ENCODE results near the gene ALDH3B2.

Gene ALDH3B2

DNA sequence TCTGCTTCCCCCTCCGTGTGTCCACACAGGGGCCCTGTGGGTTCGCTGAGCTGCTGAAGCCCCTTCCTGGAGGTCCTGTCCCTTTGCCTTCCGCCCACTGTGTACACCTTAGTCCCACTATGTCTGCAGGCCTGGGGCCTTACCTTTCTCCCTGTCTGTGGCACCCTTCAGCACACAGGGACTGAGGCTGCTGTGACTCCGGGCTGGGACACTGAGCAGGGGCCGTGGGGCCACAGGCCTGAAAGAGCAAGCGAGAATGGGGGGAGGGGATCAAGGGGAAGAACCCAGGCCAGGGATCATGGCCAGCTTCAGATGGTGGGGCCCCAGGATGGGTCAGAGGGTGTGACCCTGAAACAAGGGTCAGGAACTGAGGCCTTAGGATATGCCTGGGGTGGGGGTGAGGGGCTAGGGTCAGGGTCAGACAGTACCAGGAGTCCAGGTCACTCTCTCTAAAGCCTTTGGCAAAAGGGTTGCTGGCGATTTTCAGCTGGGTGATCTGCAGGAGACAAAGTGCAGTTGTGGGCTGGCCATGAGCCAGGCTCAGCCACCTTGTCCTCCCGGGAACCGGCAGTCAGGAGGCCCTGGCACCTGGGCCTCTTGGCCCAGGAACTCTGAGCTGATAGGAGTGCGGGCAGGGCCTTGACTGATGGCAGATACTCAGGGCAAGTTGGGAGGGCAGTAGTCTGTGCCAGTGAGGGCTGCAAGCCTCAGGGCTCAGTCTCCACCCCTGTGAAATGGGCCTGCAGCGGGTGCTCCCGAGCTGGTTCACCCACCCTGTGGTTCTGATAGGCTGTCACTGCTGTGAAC is 42.0 kb downstream of the ALDH3B2 start:
- no peak overlapping the region for H3K27ac ChIP-seq (ENCODE audit: low read depth, low read length)

DNA sequence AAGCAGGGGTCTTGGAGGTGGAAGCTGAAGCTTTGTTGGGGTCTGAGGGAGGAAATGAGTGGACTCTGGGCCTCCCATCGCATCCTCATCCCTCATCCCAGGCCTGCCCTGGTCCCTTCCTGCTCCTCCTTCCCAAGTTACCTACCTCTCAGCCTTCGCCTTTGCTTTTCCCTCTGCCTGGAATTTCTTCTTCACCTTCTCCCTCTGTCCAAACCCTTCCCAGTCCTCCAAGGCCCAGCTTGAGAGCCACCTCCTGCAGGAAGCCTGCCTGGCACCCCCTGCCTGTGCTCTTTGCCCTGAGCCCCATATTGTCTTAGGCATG is 42.6 kb downstream of the ALDH3B2 start:
- no peaks in the 10 kb centered on the region for H3K9me3 ChIP-seq (ENCODE audit: control insufficient read depth, insufficient read depth, low read depth, low read length)
- H3K36me3 ChIP-seq (ENCODE audit: control insufficient read depth, insufficient read depth, low read length): no peaks in the 10 kb centered on the region
- no peak overlapping the region for H3K9ac ChIP-seq (ENCODE audit: low read length)
- no peak overlapping the region for H3K27ac ChIP-seq (ENCODE audit: low read depth, low read length)
- H3K27me3 ChIP-seq (ENCODE audit: control insufficient read depth, insufficient read depth, low read length): no peaks in the 10 kb centered on the region
- no peak overlapping the region for H3K4me3 ChIP-seq (ENCODE audit: low read depth, low read length)
- peaks cover 38% of the 10 kb centered on the region for H3K4me1 ChIP-seq (ENCODE audit: control insufficient read depth, insufficient read depth, low read length)

More for the DNA sequence above, 42.0 kb downstream of the ALDH3B2 start:
- no peak overlapping the region for H3K4me3 ChIP-seq (ENCODE audit: low read depth, low read length)
- H3K9me3 ChIP-seq (ENCODE audit: control insufficient read depth, insufficient read depth, low read depth, low read length): no peaks in the 10 kb centered on the region
- H3K4me1 ChIP-seq (ENCODE audit: control insufficient read depth, insufficient read depth, low read length): peaks cover 34% of the 10 kb centered on the region
- H3K27me3 ChIP-seq (ENCODE audit: control insufficient read depth, insufficient read depth, low read length): no peaks in the 10 kb centered on the region
- no peak overlapping the region for H3K9ac ChIP-seq (ENCODE audit: low read length)
- no peaks in the 10 kb centered on the region for H3K36me3 ChIP-seq (ENCODE audit: control insufficient read depth, insufficient read depth, low read length)

DNA sequence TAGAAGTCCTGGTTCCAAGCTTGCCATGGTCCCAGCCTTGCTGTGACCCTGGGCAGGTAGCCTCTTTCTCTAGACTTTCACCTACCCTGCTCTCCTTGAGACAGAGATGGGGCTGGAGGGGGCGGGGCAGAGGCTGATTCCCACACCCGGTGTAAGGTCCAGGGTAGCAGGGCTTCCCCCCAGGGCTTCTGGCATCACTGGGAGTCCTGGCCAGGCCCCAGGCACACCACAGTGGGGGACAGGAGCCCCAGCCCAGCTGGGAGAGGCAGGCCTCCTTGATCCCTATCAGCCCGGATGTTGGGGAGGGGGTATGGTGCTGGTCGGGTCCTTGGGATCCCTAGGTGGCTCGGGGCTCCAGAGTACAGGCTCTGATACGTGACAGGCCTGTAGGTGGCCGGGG is 43.0 kb downstream of the ALDH3B2 start:
- Histone ChIP-seq H3K27ac (ENCODE audit: low read depth, low read length) (no peak overlapping the region), H3K9me3 (ENCODE audit: control insufficient read depth, insufficient read depth, low read depth, low read length) (no peaks in the 10 kb centered on the region), H3K27me3 (ENCODE audit: control insufficient read depth, insufficient read depth, low read length) (no peaks in the 10 kb centered on the region), H3K4me1 (ENCODE audit: control insufficient read depth, insufficient read depth, low read length) (peaks cover 38% of the 10 kb centered on the region), H3K36me3 (ENCODE audit: control insufficient read depth, insufficient read depth, low read length) (no peaks in the 10 kb centered on the region), H3K9ac (ENCODE audit: low read length) (peak overlapping the region; percentile 80), H3K4me3 (ENCODE audit: low read depth, low read length) (peak overlapping the region; percentile 69; the same call in 1 of the 2 replicates)

DNA sequence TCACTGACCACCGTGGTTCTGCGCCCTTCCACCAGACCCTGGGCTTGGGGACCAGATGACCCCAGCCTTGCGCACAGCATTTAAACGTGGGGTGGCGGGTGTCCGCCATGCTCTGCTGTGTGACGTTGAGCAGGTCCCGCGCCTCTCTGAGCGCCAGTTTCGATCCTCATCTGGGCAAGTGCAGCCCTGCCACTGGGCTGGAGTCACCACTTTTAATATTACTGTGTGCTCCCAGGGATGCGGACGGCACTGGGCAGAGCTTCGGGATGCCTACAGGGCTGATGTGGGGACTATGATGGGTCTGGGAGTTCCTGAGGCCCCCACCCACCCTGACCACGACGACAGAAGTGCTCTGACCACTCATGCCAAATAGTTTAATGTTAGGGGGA is 43.5 kb downstream of the ALDH3B2 start:
- Histone ChIP-seq H3K27ac (ENCODE audit: low read depth, low read length) (peak overlapping the region; percentile 78; the same call in 1 of the 2 replicates), H3K4me3 (ENCODE audit: low read depth, low read length) (peak overlapping the region; percentile 69), H3K27me3 (ENCODE audit: control insufficient read depth, insufficient read depth, low read length) (no peaks in the 10 kb centered on the region), H3K9me3 (ENCODE audit: control insufficient read depth, insufficient read depth, low read depth, low read length) (no peaks in the 10 kb centered on the region), H3K9ac (ENCODE audit: low read length) (peak overlapping the region; percentile 80), H3K36me3 (ENCODE audit: control insufficient read depth, insufficient read depth, low read length) (no peaks in the 10 kb centered on the region; the same call in 1 of the 2 replicates), H3K4me1 (ENCODE audit: control insufficient read depth, insufficient read depth, low read length) (peaks cover 38% of the 10 kb centered on the region)

DNA sequence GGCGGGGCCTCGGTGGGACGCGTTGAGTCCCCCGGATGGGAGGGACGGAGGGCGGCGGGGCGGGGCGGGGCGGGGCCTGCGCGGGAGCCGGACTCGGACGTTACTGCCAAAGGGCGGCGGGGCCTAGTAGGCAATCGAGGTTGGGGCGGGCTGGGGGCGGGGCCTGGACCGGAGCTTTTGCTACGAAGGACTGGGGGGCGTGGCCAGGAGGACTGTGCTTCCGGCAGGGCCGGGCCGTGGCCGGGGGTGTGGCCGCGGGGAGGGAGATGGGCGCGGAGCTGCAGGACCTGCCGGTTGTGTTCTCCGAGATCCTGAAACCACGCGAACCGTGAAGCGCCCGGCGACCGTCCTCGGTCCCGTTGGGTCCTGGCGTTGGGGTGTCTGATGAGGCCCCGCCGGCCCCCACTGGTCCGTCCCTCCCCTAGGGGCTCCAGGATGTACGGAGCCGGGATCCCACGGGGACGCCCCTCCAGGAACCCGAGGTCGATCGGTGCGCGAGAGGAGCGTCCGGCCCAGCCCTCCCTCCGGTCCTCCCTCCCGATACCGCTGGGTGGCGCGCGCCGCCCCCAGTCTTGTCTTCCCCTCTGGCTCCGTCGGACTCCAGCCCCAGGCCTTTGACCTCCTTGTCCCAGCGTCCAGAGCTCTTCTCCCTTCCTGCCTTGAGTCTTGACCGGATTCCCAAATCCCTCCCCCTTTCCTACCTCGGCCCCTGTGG is 44.0 kb downstream of the ALDH3B2 start:
- peak overlapping the region; percentile 80 for H3K9ac ChIP-seq (ENCODE audit: low read length)
- H3K27ac ChIP-seq (ENCODE audit: low read depth, low read length): peak overlapping the region; percentile 78; the same call in 1 of the 2 replicates
- peak overlapping the region; percentile 69 for H3K4me3 ChIP-seq (ENCODE audit: low read depth, low read length)
- H3K9me3 ChIP-seq (ENCODE audit: control insufficient read depth, insufficient read depth, low read depth, low read length): no peaks in the 10 kb centered on the region
- H3K27me3 ChIP-seq (ENCODE audit: control insufficient read depth, insufficient read depth, low read length): no peaks in the 10 kb centered on the region
- H3K4me1 ChIP-seq (ENCODE audit: control insufficient read depth, insufficient read depth, low read length): peaks cover 38% of the 10 kb centered on the region
- no peaks in the 10 kb centered on the region; the same call in 1 of the 2 replicates for H3K36me3 ChIP-seq (ENCODE audit: control insufficient read depth, insufficient read depth, low read length)

DNA sequence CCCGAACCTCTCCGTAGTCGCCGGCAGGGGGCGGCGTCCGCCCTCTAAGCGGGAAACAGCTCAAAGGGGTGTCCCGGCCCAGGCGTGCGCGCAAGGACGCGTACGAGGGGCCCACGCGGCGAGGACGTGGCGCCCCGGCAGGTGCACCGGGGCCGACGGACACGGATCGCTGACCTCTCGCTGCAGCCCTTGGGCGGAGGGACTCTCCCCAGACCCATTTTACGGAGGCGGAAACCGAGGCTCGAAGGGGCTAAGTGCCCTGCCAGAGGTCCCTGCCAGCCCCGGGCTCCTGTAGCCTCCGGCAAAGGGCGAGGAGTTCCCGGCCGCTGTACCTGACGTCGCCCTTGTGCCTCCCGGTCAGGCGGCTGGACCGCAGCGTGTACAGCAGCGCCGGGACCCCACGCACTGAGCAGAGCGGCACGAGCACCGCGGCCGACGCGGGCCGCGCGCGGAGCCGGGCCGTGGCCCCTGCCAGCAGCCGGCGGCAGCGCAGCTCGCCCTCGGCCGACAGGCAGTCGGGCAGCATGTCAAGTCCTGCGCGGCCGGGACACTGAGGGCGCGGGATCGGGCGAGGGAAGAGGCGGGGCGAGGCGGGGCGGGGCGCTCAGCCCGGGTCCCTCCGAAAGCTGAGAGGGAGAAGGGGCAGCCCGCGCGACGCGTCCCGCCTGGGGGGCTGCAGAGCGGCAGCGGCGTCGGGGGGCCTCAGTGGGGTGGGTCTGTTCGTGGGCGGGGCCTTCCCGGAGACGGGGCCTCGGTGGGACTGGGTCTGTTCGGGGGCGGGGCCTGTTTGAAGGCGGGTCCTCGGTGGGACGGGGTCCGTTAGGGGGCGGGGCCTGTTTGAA is 44.8 kb downstream of the ALDH3B2 start, which contains the start of gene NUDT8:
Gene NUDT8, minus strand, starts transcription at position 552 of the 842 bp plus-strand sequence. Its CDS starts 26 bp downstream, at position 526.
- H3K4me3 ChIP-seq (ENCODE audit: low read depth, low read length): peak within 1 kb of the TSS; percentile 69
- peak within 1 kb of the TSS; percentile 78; the same call in 1 of the 2 replicates for H3K27ac ChIP-seq (ENCODE audit: low read depth, low read length)
- no peaks in the 10 kb centered on the region for H3K27me3 ChIP-seq (ENCODE audit: control insufficient read depth, insufficient read depth, low read length)
- no peaks in the 10 kb centered on the region for H3K9me3 ChIP-seq (ENCODE audit: control insufficient read depth, insufficient read depth, low read depth, low read length)
- H3K36me3 ChIP-seq (ENCODE audit: control insufficient read depth, insufficient read depth, low read length): no peaks in the 10 kb centered on the region; the same call in 1 of the 2 replicates
- peak within 1 kb of the TSS; percentile 87 for H3K9ac ChIP-seq (ENCODE audit: low read length)
- H3K4me1 ChIP-seq (ENCODE audit: control insufficient read depth, insufficient read depth, low read length): peaks cover 35% of the 10 kb centered on the region

DNA sequence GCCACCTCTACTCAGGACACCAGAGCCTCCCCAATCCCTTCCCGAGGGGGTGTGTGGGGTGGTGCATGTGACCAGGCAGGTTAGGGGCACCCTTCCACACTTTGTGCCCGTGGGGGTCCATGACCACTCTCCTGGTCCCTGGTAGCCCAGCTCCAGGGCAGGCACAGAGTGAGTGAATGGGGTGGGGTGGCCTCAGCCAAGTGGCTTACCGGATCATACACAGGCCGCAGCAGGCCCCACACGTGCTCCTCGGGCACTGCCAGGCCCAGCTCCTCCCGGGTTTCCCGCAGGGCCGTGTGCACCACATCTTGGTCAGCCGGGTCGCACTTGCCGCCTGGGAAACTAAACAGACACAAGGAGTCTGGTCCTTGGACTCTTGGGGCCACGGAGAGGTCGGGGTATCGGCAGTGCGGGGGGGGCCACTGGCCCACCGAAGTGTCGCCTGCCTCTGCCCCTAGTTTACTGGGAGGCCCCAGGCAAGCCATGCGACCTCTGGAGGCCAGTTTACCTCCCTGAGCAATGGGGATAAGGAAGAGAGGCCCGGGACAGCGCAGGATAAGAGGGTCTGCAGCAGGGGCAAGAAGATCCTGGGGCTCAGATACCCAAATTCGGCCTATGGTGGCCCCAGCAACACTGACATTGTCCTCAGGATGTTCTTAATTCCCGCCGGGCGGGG is 45.6 kb downstream of the ALDH3B2 start:
- peak overlapping the region; percentile 64 for H3K4me3 ChIP-seq (ENCODE audit: low read depth, low read length)
- peaks cover 35% of the 10 kb centered on the region for H3K4me1 ChIP-seq (ENCODE audit: control insufficient read depth, insufficient read depth, low read length)
- H3K36me3 ChIP-seq (ENCODE audit: control insufficient read depth, insufficient read depth, low read length): no peaks in the 10 kb centered on the region; the same call in 1 of the 2 replicates
- no peaks in the 10 kb centered on the region for H3K27me3 ChIP-seq (ENCODE audit: control insufficient read depth, insufficient read depth, low read length)
- H3K9ac ChIP-seq (ENCODE audit: low read length): peak overlapping the region; percentile 87
- no peaks in the 10 kb centered on the region for H3K9me3 ChIP-seq (ENCODE audit: control insufficient read depth, insufficient read depth, low read depth, low read length)
- H3K27ac ChIP-seq (ENCODE audit: low read depth, low read length): peak overlapping the region; percentile 10; the same call in 1 of the 2 replicates

DNA sequence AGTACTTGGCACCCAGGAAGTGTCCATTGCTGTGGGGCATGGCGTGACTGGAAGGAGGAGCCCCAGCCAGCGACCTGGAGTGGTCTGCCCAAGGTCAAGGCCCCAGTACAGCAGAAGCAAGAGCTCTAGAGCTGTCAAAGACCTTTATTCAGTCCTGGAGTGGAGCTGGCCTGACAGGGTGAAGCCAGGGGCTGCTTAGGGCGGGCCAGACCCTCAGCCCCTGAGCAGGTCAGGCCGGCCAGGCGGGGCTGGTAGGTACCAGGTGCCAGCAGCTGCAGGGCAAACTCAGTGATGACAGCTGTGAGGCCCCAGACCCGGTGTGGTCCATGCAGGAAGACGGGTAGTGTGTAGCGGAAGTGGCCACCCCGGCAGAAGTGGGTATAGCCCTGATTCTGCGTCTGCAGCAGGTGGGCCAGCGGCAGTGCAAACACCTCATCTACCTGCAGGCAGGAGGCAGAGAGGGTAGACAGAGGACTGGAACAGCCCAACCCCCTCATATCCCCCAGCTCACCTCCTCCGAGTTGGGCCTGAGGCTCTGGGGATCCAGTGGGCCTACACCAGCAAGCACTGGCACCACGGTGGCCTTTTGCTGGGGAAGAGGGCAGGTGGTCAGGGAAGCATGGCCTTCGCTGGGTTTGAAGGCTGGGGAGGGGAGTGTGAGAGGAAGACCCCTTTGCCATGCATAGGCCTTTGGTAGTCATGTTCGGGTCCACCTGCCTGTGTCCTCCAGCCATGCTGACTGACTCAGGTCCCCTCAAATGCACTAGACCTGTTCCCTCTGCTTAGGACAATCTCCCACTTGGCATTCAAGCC is 46.4 kb downstream of the ALDH3B2 start:
- no peaks in the 10 kb centered on the region for H3K27me3 ChIP-seq (ENCODE audit: control insufficient read depth, insufficient read depth, low read length)
- peak overlapping the region; percentile 59; the same call in 1 of the 2 replicates for H3K27ac ChIP-seq (ENCODE audit: low read depth, low read length)
- no peaks in the 10 kb centered on the region; the same call in 1 of the 2 replicates for H3K36me3 ChIP-seq (ENCODE audit: control insufficient read depth, insufficient read depth, low read length)
- H3K9me3 ChIP-seq (ENCODE audit: control insufficient read depth, insufficient read depth, low read depth, low read length): no peaks in the 10 kb centered on the region
- peaks cover 35% of the 10 kb centered on the region for H3K4me1 ChIP-seq (ENCODE audit: control insufficient read depth, insufficient read depth, low read length)
- peak overlapping the region; percentile 87 for H3K9ac ChIP-seq (ENCODE audit: low read length)
- no peak overlapping the region for H3K4me3 ChIP-seq (ENCODE audit: low read depth, low read length)

DNA sequence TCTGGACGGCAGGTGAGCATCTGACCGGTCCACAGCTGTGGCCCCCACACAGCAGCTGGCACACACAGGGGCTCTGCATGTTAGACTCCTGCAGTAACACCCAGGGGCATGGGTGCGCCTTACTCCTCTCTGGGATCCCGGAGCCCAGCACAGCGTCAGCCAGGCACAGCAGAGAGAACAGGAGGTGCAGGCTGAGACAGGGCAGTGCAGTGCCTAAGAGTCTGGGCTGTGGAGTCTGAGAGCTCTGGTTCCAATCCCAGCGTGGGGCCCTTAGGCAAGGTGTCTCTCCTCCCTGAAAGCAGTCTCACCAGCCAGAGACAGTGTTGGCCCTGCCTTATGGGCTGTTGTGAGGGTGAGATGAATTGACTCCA is 47.0 kb downstream of the ALDH3B2 start:
- Histone ChIP-seq H3K27ac (ENCODE audit: low read depth, low read length) (peak overlapping the region; percentile 59; the same call in 1 of the 2 replicates), H3K27me3 (ENCODE audit: control insufficient read depth, insufficient read depth, low read length) (no peaks in the 10 kb centered on the region), H3K4me3 (ENCODE audit: low read depth, low read length) (no peak overlapping the region), H3K9me3 (ENCODE audit: control insufficient read depth, insufficient read depth, low read depth, low read length) (no peaks in the 10 kb centered on the region), H3K36me3 (ENCODE audit: control insufficient read depth, insufficient read depth, low read length) (no peaks in the 10 kb centered on the region; the same call in 1 of the 2 replicates), H3K9ac (ENCODE audit: low read length) (peak overlapping the region; percentile 87), H3K4me1 (ENCODE audit: control insufficient read depth, insufficient read depth, low read length) (peaks cover 35% of the 10 kb centered on the region)
